HEK293T (cell line): ENCODE measurements around the gene STXBP1.

ENCODE experiments used
- CTCF ChIA-PET: fragments of 350-600 bp; formaldehyde crosslinking; extraction: SDS; loops from one replicate; lab custom pipeline; 2021; ENCODE audit warnings: antibody characterized with exemption, inconsistent platforms; lab: Yijun Ruan, JAX
- POLR2A ChIA-PET: fragments of 350-600 bp; formaldehyde crosslinking; extraction: SDS; loops from one replicate; lab custom pipeline; 2020; ENCODE audit warnings: antibody characterized with exemption, inconsistent platforms; lab: Yijun Ruan, JAX
- DNase-seq: peaks from one replicate; pipeline ENCODE4 v3.0.0; 2012; ENCODE audit warnings: mixed read lengths; ENCODE audit errors: extremely low spot score
- ARNT ChIP-seq: fragments of 450-650 bp; IDR thresholded peaks from 2 replicates; pipeline ENCODE4 v1.6.1; 2017; ENCODE audit warnings: mild to moderate bottlenecking
- BHLHE40 ChIP-seq: fragments of 450-650 bp; IDR thresholded peaks from 2 replicates; pipeline ENCODE4 v1.6.1; 2016; ENCODE audit warnings: mild to moderate bottlenecking, moderate library complexity, borderline replicate concordance
- CTBP1 ChIP-seq: fragments of 450-650 bp; IDR thresholded peaks from 2 replicates; pipeline ENCODE4 v1.6.1; 2016; ENCODE audit warnings: borderline replicate concordance
- ELF4 ChIP-seq: fragments of 450-650 bp; IDR thresholded peaks from 2 replicates; pipeline ENCODE4 v1.6.1; 2017; ENCODE audit warnings: antibody characterized with exemption
- FOXA1 ChIP-seq: fragments of 450-650 bp; IDR thresholded peaks from 2 replicates; pipeline ENCODE4 v1.6.1; 2016; ENCODE audit warnings: mild to moderate bottlenecking
- FOXK2 ChIP-seq: fragments of 450-650 bp; IDR thresholded peaks from 2 replicates; pipeline ENCODE4 v1.6.1; 2016; ENCODE audit warnings: mild to moderate bottlenecking
- FOXM1 ChIP-seq: fragments of 450-650 bp; IDR thresholded peaks from 2 replicates; pipeline ENCODE4 v1.6.1; 2017; ENCODE audit warnings: mild to moderate bottlenecking, borderline replicate concordance
- HDGF ChIP-seq: fragments of 450-650 bp; IDR thresholded peaks from 2 replicates; pipeline ENCODE4 v1.6.1; 2017; ENCODE audit warnings: antibody characterized with exemption, borderline replicate concordance
- L3MBTL2 ChIP-seq: fragments of 450-650 bp; conservative IDR thresholded peaks from 2 replicates; pipeline ENCODE4 v1.6.1; 2016; ENCODE audit warnings: mild to moderate bottlenecking
- LEF1 ChIP-seq: fragments of 450-650 bp; IDR thresholded peaks from 2 replicates; pipeline ENCODE4 v1.6.1; 2017; ENCODE audit warnings: mild to moderate bottlenecking, borderline replicate concordance
- NFRKB ChIP-seq: fragments of 450-650 bp; IDR thresholded peaks from 2 replicates; pipeline ENCODE4 v1.6.1; 2016; ENCODE audit warnings: mild to moderate bottlenecking, moderate library complexity
- PKNOX1 ChIP-seq: fragments of 450-650 bp; IDR thresholded peaks from 2 replicates; pipeline ENCODE4 v1.6.1; 2016
- SP1 ChIP-seq: fragments of 450-650 bp; IDR thresholded peaks from 2 replicates; pipeline ENCODE4 v1.6.1; 2017
- SUZ12 ChIP-seq: fragments of 450-650 bp; IDR thresholded peaks from 2 replicates; pipeline ENCODE4 v1.6.1; 2016; ENCODE audit warnings: mild to moderate bottlenecking
- TARDBP ChIP-seq: fragments of 450-650 bp; IDR thresholded peaks from 2 replicates; pipeline ENCODE4 v1.6.1; 2016
- ZNF384 ChIP-seq: fragments of 450-650 bp; IDR thresholded peaks from 2 replicates; pipeline ENCODE4 v1.6.1; 2016

The STXBP1 gene

DNA sequence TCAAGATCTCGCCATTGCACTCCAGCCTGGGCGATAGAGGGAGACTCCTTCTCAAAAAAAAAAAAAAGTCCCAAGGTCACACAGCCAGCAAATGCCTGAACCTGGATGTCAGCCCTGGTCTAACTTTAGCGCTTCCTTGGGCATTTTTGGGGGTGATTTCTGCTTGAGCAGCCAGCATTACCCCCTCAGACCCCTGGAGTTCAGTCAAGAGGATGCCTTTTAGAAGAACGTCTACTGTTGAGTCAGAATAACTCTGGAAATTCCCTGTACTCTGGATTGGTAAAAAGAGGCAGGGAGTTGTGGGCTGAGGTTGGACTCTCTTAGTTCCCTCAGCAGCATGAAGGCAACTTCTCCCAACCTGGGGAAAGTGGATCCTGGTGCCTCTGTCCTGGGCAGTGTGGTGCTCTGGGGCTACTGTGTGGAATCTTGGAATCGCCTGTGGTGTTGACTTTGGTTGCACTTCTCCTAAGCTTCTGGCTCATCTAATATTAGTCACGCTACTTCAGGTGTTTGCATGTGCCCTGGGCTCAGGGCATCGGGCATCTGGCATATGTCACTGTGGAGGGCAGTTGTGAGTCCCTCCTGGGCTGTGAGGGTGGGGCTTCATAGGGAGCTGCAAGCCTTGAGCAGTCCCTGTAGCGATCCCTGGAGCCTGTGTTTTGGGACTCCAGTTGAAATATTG, 32.2 kb downstream of the STXBP1 start:
- ChIA-PET POLR2A (no interaction called here), CTCF (interaction anchor here (0.9 kb wide), 1 partner anchor 272 kb away, joined by 3 read pairs; the partner anchor contains the start of gene ST6GALNAC4)
- no peak for DNase-seq
- TF ChIP-seq SP1 (no peak), CTBP1 (no peak), ZNF384 (no peak), FOXA1 (no peak), TARDBP (no peak), FOXK2 (no peak), ELF4 (no peak)

DNA sequence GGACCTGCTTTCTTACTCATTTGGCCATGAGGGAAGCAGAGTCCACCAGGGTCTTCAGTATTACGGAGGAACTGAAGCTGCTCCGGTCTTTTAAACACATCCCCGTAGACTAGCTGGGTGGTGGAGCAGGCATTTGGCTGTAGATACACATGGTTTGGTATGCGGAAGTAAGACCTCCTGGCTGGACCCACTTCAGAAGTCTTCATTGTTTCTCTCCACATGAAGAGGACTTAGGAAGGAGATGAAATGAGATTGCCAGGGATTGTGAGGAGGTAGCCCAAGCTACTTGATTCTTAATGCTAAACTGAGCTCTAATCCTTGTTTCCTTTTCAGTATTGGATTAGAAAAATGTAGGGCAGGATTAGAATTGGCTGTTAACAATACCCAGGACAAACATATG, 32.9 kb downstream of the STXBP1 start:
- CTCF ChIA-PET: interaction anchor here (0.9 kb wide), 1 partner anchor 272 kb away, joined by 3 read pairs; the partner anchor contains the start of gene ST6GALNAC4
- no peak for DNase-seq
- POLR2A ChIA-PET: no interaction called here
- no peak for TF ChIP-seq CTBP1
- no peak for TF ChIP-seq TARDBP
- TF ChIP-seq FOXK2: no peak

DNA sequence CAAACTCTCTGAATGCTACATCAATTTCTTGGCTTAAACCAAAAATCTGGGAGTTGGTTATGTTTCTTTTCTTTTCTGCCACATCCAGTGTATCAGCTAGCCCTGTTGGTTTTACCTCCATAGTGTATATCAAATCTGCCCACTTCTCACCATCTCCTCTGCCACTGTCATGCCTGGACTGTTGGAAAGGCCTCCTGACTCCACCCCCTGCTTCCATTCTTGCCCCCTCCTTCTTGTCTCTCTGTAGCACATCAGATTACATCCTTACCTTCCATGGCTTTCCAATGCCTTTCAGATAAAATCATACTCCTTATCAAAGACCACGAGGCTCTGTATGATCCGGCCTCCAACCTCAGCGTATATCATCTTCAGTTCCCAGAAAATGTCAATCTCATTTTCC, 35.4 kb downstream of the STXBP1 start:
- TF ChIP-seq TARDBP (no peak), HDGF (no peak), LEF1 (no peak), FOXM1 (no peak)
- CTCF ChIA-PET: no interaction called here
- DNase-seq: no peak
- POLR2A ChIA-PET: no interaction called here

DNA sequence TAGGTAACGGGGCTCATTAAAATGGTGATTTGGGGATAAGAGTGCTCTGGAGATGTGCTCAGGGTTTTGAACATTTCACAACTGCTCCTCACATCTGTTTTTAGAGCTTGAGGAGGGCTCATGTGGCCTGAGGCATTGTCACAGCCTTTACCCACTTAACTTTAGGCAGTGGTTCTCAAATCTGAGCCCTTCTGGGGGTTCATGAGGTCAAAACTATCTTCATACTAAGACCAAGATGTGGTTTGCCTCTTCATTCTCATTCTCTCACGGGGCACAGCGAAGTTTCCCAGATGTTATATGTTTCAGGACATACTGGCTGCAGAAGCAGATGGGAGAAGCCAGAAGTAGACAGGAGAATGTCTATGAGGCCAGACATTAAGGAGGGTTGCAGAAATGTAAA, 38.4 kb downstream of the STXBP1 start:
- ChIA-PET CTCF (no interaction called here), POLR2A (no interaction called here)
- no peak for TF ChIP-seq ARNT
- DNase-seq: no peak

DNA sequence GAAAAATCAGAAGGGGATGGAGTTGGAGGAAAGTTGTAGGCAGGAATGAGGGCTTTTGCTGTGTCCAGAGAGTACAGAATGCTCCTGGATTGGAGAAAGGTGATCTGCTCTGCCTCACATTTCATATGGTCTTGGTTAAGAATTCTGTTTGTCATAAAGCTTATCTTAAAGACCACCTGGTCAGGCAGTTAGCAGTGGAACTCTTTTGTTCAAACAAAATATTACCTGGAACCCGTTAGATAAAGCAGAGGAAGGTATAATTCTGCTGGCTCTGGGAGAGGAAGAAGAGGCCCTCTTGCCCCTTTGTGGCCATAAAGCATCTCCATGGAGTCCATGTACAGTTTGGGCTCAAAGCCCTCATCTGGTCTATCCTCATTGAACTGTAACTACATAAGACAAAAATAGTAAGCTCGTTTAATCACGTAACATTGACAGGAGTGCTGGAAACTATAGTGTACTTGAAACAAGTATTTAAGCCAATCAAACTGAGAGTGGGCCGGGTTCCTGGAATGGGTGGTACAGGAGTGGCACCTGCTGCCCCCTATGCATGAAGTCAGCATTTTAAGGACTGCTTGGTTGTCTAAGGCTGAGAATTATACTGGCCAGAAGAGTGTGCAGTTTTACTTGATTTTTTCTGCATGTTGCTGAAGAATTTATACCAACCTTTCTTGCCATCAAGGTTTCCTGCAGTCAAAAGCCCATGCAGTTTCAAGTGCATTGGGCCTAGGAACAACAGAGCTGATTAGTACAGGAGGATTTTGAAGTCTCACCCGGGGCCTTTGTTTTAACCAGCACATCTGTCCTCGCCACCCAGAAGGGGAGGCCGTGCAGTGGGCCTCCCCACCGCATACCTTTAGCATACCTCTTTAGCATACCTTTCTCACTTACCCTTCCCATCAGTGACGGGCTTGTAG, 39.9 kb downstream of the STXBP1 start:
- POLR2A ChIA-PET: no interaction called here
- TF ChIP-seq SUZ12 (no peak), FOXA1 (no peak), ARNT (no peak), TARDBP (no peak), HDGF (no peak), ZNF384 (no peak), SP1 (no peak), LEF1 (no peak), ELF4 (no peak), FOXK2 (no peak), L3MBTL2 (no peak), NFRKB (no peak), BHLHE40 (no peak), PKNOX1 (no peak)
- no peak for DNase-seq
- CTCF ChIA-PET: no interaction called here

DNA sequence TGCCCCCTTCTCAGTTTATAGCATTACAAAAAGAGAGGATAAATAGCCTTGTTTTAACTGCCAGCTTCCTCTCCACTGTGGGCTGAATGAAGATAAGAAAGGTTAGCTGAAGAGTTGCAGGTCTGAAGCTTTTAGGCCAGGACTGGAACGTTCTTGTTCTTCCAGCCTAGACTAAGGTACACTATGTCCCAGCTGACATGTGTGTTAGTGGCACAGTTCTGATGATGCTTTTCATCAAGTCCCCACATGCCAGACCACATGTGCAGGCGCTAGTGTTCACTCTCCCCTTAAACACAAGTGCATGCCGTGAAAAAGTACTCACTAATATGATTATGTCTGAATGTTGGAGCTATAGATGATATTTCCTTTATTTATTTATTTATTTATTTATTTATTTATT, 40.7 kb downstream of the STXBP1 start:
- TF ChIP-seq ARNT (no peak), LEF1 (no peak), ELF4 (no peak), HDGF (no peak), ZNF384 (no peak), FOXM1 (no peak), NFRKB (no peak), BHLHE40 (no peak), FOXA1 (no peak), SP1 (no peak), CTBP1 (no peak), FOXK2 (no peak)
- DNase-seq: no peak
- CTCF ChIA-PET: no interaction called here
- POLR2A ChIA-PET: no interaction called here

GRCh38 chr9:127654619-127655018, 42.5 kb downstream of the STXBP1 start:
- CTCF ChIA-PET: no interaction called here
- POLR2A ChIA-PET: no interaction called here
- TF ChIP-seq PKNOX1 (no peak), NFRKB (no peak), FOXA1 (no peak), TARDBP (no peak), SUZ12 (no peak), HDGF (no peak), SP1 (no peak), ARNT (no peak), LEF1 (no peak), FOXM1 (no peak), CTBP1 (no peak), L3MBTL2 (no peak), FOXK2 (no peak), BHLHE40 (no peak), ELF4 (no peak), ZNF384 (no peak)
- no peak for DNase-seq
